GM19238 (cell line): Measurements from ENCODE around the gene SLC45A3.

Source experiments
- DNase-seq: peaks from one replicate; pipeline ENCODE4 v3.0.0; 2011; ENCODE audit warnings: low spot score; ENCODE audit not compliant: insufficient read length

The SLC45A3 gene

DNA sequence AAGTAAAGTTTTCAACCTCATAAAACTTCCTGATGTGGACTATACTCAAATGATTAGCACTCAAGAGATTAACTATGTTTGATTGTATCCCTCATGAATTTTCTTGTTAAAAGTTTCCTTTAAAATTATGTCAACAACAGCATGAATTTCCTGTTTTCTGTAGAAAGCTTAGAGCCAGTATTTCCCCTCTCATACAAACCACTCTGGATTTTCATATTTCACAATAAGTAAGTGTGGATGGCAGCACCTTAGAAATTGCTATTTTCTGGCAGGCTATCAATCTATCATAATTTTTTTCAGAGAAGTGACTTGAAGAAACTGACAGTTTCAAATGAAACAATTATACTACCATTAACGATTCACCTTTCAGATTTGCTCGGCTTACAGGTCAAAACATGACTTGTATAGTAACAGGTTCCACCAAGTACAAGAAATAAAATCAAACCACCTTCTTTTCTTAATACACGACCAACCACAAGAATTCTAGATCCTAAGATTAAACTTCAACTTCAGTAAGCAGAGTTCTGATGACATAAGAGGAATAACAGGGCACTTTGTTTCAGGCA is 69.3 kb downstream of the SLC45A3 start:
- no peak for DNase-seq

DNA sequence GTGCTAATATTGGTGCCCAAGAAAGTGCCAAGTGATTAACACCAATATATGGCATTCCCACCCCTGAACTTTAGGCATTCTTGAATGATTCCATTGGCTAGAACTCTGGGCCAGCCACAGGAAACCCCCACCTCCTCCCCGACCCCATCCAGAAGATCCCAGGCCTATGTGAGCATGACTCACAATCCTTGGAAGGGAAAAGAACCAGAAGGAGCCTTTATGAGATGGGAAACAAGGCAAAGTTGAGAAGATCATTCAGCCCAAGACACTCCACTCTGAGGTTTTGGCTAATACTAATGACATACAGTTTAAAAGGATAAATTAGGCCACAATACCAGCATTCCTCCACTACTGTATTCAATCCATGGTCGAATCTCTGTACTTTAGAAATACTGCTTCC is 70.3 kb downstream of the SLC45A3 start:
- DNase-seq, result no peak
